Measurements from ENCODE around the gene FLYWCH2.
"Not testable (repeated sequence)": the region's sequence is repeated elsewhere in the genome, so short reads cannot be mapped to it uniquely, and the experiment has no call there.

The FLYWCH2 gene

DNA sequence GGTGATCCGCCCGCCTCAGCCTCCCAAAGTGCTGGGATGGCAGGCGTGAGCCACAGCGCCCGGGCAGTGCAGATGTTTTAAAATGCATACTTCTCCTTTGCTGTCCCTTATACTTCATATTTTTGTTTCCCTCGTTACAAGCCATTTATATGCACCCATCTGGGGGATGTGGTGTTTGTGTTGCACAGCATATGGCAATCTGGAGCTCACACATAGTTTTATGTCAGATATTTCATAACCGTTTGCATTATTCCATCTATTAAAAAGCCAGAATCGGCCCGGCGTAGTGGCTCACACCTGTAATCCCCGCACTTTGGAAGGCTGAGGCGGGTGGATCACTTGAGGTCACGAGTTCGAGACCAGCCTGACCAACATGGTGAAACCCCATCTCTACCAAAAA is 40.5 kb downstream of the FLYWCH2 start:
- DNase-seq (ENCODE audit: low read depth, low spot score), result no peak
- ChIA-PET CTCF (interaction anchor here (1.1 to 18.7 kb wide), 5 partner anchors 11 to 85 kb away, joined by 4 to 396 read pairs (median 11); partner anchors contain the start of genes FLYWCH1 and FLYWCH2), POLR2A (interaction anchor here (0.6 kb wide), 1 partner anchor 11 kb away, joined by 3 read pairs; no protein-coding TSS in a partner anchor)
- H3K4me3 ChIP-seq (ENCODE audit: low read depth, low read length), result no peak overlapping the region
- TF ChIP-seq, protein P1, sequence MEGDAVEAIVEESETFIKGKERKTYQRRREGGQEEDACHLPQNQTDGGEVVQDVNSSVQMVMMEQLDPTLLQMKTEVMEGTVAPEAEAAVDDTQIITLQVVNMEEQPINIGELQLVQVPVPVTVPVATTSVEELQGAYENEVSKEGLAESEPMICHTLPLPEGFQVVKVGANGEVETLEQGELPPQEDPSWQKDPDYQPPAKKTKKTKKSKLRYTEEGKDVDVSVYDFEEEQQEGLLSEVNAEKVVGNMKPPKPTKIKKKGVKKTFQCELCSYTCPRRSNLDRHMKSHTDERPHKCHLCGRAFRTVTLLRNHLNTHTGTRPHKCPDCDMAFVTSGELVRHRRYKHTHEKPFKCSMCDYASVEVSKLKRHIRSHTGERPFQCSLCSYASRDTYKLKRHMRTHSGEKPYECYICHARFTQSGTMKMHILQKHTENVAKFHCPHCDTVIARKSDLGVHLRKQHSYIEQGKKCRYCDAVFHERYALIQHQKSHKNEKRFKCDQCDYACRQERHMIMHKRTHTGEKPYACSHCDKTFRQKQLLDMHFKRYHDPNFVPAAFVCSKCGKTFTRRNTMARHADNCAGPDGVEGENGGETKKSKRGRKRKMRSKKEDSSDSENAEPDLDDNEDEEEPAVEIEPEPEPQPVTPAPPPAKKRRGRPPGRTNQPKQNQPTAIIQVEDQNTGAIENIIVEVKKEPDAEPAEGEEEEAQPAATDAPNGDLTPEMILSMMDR (IDR thresholded peaks at IDR 0.05; ENCODE audit: insufficient read depth, low read length, missing control alignments), result no peak

DNA sequence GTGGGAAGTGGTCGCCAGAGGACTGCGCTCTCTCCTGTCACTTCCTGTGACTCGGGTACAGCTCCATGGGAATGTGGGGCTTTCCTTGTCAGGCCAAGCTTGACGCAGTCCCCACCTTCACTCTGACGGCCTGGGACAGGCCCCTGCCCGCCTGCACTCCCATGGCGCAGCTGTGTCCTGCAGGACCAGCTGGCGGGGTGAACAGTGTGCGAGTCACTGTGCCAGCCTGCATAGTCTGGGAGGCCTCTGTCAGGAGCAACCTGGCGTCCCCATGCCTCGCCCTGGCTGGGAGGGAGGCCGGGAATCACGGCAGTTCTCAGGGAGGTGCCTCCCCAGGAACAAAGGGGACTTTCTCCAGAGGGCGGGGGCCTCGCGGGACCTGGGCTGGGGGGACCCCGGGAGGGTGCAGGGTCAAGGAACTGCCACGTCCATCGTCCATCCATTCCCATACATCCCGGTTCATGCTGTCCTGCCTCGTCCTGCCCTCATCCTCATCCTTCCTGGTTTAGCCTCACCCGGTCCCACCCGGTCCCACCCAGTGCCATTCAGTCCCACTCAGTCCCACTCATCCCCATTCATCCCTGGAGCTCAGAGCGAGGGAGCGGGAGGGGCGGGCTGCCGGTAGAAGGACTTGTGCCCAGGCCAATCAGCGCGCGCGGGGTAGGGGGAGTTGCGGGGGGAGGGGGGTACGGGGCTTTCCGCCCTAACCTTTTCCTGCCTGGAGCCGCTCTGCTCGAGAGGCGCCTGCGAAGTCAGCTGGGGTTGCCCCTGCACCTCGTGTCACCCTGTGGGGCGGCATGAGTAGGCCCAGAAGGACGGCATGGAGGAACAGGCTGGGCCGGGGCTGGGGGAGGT is 42.1 kb downstream of the FLYWCH2 start:
- DNase-seq (ENCODE audit: low read depth, low spot score), result no peak
- TF ChIP-seq, protein P1 (IDR thresholded peaks at IDR 0.05; ENCODE audit: insufficient read depth, low read length, missing control alignments), result no peak
- ChIA-PET CTCF (interaction anchor here (1.5 to 18.7 kb wide), 5 partner anchors 13 to 86 kb away, joined by 3 to 396 read pairs (median 45); partner anchors contain the start of genes FLYWCH1 and FLYWCH2), POLR2A (interaction anchor here (0.6 kb wide), 1 partner anchor 50 kb away, joined by 3 read pairs; no protein-coding TSS in a partner anchor)
- no peak overlapping the region for H3K4me3 ChIP-seq (ENCODE audit: low read depth, low read length)

DNA sequence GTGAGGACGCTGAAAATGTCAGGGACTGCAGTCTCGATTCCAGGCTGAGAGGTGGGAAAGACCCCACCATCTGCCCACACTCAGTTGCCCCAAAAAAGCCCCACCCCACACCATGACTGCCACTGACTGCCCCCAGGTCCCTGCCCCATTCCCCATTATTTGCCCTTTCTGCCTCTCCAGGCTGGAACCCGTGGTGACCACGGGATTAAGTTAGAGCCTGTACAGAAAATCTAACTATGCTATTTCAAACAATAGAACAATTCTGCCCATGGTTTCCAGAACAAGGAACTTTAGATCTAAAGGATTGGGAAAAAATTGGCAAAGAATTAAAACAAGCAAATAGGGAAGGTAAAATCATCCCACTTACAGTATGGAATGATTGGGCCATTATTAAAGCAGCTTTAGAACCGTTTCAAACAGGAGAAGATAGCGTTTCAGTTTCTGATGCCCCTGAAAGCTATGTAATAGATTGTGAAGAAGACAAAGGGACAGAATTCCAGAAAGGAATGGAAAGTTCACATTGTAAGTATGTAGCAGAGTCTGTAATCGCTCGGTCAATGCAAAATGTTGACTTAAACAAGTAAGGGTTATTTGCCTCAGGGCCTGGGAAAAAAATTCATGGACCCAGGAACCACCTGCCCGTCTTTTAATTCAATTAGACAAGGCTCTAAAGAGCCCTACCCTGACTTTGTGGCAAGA is 43.1 kb downstream of the FLYWCH2 start:
- CTCF ChIA-PET, result interaction anchor here (0.5 to 18.7 kb wide), 20 partner anchors 9 to 185 kb away, joined by 3 to 396 read pairs (median 6); partner anchors contain the start of genes FLYWCH2 and PKMYT1
- no peak overlapping the region for H3K4me3 ChIP-seq (ENCODE audit: low read depth, low read length)
- TF ChIP-seq, protein P1 (IDR thresholded peaks at IDR 0.05; ENCODE audit: insufficient read depth, low read length, missing control alignments), result no peak
- DNase-seq (ENCODE audit: low read depth, low spot score), result no peak
- POLR2A ChIA-PET, result interaction anchor here (0.7 kb wide), 1 partner anchor 53 kb away, joined by 3 read pairs; no protein-coding TSS in a partner anchor

DNA sequence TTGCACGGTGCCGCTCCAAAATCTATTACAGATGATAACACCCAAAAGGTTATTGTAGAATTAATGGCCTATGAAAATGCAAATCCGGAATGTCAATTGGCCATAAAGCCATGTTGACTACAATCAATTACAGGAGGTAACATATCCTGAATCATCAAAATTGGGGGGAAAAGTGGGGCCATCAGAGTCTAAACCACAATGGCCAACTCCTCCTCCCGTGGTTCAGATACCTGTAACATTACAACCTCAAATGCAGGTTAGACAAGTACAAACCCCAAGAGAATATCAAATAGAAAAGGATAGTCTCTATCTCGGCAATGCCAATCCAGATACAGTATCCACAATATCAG is 43.6 kb downstream of the FLYWCH2 start:
- TF ChIP-seq, protein P1 (IDR thresholded peaks at IDR 0.05; ENCODE audit: insufficient read depth, low read length, missing control alignments), result no peak
- ChIA-PET CTCF (interaction anchor here (0.5 to 18.7 kb wide), 21 partner anchors 8 to 234 kb away, joined by 3 to 396 read pairs (median 6); partner anchors contain the start of genes FLYWCH2 and PKMYT1), POLR2A (interaction anchor here (0.7 kb wide), 1 partner anchor 53 kb away, joined by 3 read pairs; no protein-coding TSS in a partner anchor)
- H3K4me3 ChIP-seq (ENCODE audit: low read depth, low read length), result peak overlapping the region; percentile 24
- no peak for DNase-seq (ENCODE audit: low read depth, low spot score)

DNA sequence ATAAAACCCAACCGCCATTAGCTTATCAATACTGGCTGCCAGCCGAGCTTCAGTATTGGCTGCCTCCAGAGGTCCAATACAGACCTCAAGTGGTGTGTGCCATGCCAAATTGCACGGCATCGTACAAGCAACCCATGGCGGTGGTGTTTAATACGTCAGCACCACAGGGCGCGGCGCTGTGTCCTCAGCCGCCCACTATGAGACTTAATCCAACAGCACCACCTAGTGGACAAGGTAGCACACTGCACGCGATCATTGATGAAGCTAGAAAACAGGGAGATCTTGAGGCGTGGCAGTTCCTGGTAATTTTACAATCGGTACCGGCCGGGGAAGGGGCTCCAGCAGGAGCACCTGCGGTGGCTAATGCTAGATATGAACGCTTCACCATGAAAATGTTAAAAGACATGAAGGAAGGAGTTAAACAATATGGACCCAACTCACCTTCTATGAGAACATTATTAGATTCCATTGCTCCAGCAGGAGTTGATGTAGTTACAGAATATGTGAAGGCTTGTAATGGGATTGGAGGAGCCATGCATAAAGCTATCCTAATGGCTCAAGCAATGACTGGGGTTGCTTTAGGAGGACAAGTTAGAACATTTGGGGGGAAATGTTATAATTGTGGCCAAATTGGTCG is 44.1 kb downstream of the FLYWCH2 start:
- ChIA-PET POLR2A (no interaction called here), CTCF (interaction anchor here (0.5 to 18.7 kb wide), 26 partner anchors 8 to 254 kb away, joined by 3 to 396 read pairs (median 6); partner anchors contain the start of genes FLYWCH2 and PKMYT1)
- DNase-seq (ENCODE audit: low read depth, low spot score), result no peak
- peak overlapping the region; percentile 24 for H3K4me3 ChIP-seq (ENCODE audit: low read depth, low read length)
- TF ChIP-seq, protein P1 (IDR thresholded peaks at IDR 0.05; ENCODE audit: insufficient read depth, low read length, missing control alignments), result peak; percentile 87

DNA sequence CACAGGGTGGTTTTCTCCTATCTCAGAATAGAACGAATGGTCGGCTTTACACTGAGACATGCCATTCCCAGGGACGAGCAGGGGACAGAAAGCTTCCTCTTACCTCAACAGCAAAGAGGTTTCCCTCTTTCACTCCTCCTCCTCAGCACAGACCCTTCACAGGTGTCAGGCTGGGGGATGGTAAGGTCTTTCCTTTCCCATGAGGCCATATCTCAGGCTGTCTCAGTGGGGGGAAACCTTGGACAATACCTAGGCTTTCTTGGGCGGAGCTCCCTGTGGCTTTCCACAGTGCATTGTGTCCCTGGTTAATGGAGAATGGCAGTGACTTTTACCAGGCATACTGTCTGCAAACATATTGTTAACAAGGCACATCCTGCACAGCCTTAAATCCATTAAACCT is 45.1 kb downstream of the FLYWCH2 start:
- DNase-seq (ENCODE audit: low read depth, low spot score); H3K4me3 ChIP-seq (ENCODE audit: low read depth, low read length); POLR2A ChIA-PET: not testable (repeated sequence)
- CTCF ChIA-PET, result interaction anchor here (1.3 to 18.7 kb wide), 10 partner anchors 12 to 89 kb away, joined by 4 to 396 read pairs (median 17); partner anchors contain the start of gene FLYWCH2
